ENCODE measurements around the gene MYO5B.

- TF ChIP-seq, protein P1, sequence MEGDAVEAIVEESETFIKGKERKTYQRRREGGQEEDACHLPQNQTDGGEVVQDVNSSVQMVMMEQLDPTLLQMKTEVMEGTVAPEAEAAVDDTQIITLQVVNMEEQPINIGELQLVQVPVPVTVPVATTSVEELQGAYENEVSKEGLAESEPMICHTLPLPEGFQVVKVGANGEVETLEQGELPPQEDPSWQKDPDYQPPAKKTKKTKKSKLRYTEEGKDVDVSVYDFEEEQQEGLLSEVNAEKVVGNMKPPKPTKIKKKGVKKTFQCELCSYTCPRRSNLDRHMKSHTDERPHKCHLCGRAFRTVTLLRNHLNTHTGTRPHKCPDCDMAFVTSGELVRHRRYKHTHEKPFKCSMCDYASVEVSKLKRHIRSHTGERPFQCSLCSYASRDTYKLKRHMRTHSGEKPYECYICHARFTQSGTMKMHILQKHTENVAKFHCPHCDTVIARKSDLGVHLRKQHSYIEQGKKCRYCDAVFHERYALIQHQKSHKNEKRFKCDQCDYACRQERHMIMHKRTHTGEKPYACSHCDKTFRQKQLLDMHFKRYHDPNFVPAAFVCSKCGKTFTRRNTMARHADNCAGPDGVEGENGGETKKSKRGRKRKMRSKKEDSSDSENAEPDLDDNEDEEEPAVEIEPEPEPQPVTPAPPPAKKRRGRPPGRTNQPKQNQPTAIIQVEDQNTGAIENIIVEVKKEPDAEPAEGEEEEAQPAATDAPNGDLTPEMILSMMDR (IDR thresholded peaks at IDR 0.05; ENCODE audit: low read length) = no peak
- TF ChIP-seq EZH2 (optimal IDR thresholded peaks at IDR 0.05; ENCODE audit: low read depth, low read length) (no peak), EZH2phosphoT487 (IDR thresholded peaks at IDR 0.05; ENCODE audit: low read length) (no peak)
These were observed 353.4 kb downstream of the MYO5B start for GRCh38 chr18:49841236-49842217.
